RCC 7860 (cell line): ENCODE data around the gene AGAP9.
"Not testable (repeated sequence)": the region's sequence is repeated elsewhere in the genome, so short reads cannot be mapped to it uniquely, and the experiment has no call there.

Experiments
- DNase-seq: peaks from one replicate; pipeline ENCODE4 v3.0.0-alpha.2; 2015; ENCODE audit warnings: low spot score
- FAIRE-seq: peaks from 2 replicates; lab custom pipeline; 2012; peaks lifted over from hg19 to GRCh38; lab: Jason Lieb, UNC

Gene AGAP9

GRCh38 chr10:47523475-47523874 is at the start of gene AGAP9:
TSS of gene AGAP9 (minus strand) at chr10:47523638. CDS start at chr10:47523526, 112 bp downstream.
- FAIRE-seq, DNase-seq: not testable (repeated sequence)

GRCh38 chr10:47571138-47571912 is 47.9 kb upstream of the AGAP9 start:
- not testable (repeated sequence) for FAIRE-seq, DNase-seq

DNA sequence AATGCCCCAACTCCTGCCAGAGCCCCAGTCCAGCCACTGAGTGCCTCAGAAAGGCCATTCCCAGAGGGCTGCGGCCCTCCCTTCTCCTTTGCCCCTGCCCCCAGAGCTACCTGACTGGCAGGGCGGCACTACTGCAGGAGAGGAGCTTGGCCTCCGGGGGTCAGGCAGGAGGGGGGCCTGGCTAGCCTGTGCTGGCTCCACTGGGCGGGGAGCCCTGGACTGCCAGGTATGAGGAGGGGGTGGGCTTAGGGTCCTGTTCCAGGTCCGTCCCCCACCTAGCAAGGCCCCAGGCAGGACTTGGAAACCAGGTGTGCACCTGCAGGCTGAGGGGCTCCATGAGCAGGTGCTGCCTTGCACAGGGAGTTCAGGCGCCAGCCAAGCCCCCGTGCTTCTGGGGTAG is 43.3 kb upstream of the AGAP9 start:
- DNase-seq, FAIRE-seq: not testable (repeated sequence)

DNA sequence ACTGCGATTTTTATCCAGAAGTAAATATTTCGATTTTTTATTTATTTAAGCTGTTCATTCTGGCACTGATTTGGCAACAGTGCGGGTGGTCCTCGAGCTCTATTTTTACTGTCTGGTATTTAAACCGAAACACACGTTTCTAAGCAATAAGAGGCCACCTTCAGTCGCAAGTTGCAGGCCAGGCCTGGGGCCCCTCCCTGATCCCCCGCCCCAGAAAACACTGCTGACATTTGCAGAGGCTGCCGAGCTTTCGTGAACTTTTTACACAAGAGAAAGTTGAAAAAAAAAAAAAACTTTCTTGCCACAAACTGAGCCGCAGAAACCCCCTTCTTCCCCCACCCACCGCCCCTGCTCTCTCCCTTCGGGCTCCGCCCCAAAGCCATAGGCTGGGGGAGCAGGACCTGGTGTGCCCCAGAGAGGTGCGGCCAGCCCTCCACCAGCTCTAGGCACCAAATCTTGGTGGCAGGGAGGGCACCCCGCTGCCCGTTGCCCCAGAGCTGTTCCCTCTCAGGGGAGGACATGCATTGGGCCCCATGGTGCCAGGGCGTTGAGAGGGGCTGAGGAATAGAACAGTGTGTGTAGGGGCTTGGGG is 42.8 kb upstream of the AGAP9 start:
- DNase-seq, FAIRE-seq: not testable (repeated sequence)

DNA sequence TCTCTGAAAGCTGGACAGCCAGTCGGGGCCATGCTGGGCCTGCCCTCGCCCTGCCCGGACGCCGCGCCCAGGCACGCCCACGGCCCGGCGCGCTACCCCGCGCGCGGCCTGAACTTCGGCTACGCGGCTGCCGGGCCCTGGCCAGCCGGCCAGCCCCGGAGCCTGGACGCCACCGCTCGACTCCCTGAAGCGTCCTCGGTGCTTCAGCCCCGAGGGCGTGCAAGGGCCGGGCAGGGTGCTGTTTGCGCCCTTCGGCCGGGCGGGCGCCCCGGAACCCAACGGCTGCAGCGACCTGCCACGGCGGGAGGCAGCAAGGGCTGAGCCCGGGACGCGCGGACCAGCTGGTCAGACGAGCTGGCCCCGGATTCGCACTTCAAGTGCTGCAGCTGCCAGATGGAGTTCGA is 42.1 kb upstream of the AGAP9 start:
- not testable (repeated sequence) for DNase-seq, FAIRE-seq

GRCh38 chr10:47564953-47565352 is 41.5 kb upstream of the AGAP9 start:
- FAIRE-seq = not testable (repeated sequence)

DNA sequence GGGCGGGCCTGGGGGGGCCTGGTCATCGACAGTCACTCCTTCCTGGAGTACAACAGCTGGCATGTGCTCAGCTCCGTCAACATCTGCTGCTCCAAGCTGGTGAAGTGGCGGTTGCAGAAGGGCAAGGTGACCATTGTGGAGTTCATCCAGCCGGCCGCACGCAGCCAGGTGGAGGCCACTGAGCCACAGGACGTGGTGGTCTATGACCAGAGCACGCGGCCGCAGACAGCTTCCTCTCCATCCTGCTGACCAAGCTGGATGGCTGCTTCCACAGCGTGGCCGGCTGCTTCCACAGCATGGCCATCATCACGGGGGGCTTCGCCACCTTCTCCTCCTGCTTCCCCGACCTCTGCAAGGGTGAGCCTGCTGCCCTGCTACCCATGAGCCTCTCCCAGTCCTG is 40.9 kb upstream of the AGAP9 start:
- FAIRE-seq, DNase-seq: not testable (repeated sequence)

More at GRCh38 chr10:47564953-47565352, 41.5 kb upstream of the AGAP9 start:
- DNase-seq = not testable (repeated sequence)

GRCh38 chr10:47560452-47560851 is 37.0 kb upstream of the AGAP9 start:
- FAIRE-seq = peak; percentile 67
- not testable (repeated sequence) for DNase-seq

- DNase-seq (peak; percentile 4), FAIRE-seq (peak; percentile 86)
Observed at GRCh38 chr10:47559718-47560308, 36.4 kb upstream of the AGAP9 start.

DNA sequence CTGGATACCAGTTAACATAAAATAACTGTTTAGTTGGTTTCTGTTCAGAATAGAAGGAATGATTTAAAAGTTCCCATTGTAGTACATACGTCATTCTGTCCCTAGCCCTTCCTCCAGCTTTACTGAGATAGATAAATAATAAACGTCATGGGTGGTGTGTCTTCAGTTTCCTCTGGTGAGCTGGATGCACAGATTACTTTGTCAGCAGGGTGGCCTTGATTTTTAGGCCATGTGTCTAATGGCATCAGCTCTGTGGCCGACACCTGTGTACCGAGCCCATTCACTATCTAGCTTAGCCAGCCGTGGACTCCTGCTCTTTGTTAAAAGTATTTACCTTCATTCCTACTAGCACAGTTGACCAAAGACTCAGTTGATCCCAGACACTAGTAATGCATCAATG is 34.7 kb upstream of the AGAP9 start:
- DNase-seq = peak; percentile 75
- not testable (repeated sequence) for FAIRE-seq

- peak; percentile 96 for FAIRE-seq
- peak; percentile 57 for DNase-seq
Observed at GRCh38 chr10:47557616-47558015, 34.2 kb upstream of the AGAP9 start.

DNA sequence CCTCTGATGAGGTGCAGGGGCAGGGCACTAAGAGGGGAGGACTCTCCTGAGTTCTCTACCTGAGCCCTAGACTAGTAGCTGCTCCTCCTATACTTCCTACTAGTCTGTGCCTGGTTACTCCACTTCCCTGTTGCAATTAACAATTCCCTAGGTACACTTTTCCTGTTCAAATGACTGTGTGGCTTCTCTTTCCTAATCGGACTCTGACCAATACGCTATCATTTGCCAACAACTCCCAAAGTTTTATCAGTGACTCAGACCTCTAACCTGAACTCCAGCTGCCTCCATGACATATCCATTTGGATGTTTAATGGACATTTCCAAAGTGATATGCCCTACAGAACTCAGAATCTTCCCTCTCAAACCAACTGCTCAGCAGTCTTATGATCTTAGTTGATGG is 31.9 kb upstream of the AGAP9 start:
- FAIRE-seq = peak; percentile 70
- not testable (repeated sequence) for DNase-seq

DNA sequence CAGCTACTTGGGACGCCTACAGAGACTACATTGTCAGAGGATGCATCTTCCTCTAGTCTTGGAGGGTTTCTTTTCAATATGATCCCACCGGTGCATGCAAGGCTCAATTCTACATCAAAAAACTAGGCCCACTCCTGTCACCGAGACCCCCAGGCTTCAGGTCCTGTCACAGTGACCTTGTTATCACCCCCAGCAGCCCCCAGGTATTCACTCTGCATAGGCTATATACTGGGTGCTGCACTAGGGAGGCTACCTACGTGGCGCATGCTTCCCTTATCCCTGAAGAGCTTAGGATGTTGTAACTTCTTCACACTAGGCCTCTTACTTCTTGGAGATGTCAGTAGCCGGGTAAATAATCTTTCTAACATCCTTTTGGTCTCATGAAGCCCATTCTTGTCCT is 31.1 kb upstream of the AGAP9 start:
- FAIRE-seq, DNase-seq: not testable (repeated sequence)

GRCh38 chr10:47553860-47554247 is 30.4 kb upstream of the AGAP9 start:
- not testable (repeated sequence) for FAIRE-seq

DNA sequence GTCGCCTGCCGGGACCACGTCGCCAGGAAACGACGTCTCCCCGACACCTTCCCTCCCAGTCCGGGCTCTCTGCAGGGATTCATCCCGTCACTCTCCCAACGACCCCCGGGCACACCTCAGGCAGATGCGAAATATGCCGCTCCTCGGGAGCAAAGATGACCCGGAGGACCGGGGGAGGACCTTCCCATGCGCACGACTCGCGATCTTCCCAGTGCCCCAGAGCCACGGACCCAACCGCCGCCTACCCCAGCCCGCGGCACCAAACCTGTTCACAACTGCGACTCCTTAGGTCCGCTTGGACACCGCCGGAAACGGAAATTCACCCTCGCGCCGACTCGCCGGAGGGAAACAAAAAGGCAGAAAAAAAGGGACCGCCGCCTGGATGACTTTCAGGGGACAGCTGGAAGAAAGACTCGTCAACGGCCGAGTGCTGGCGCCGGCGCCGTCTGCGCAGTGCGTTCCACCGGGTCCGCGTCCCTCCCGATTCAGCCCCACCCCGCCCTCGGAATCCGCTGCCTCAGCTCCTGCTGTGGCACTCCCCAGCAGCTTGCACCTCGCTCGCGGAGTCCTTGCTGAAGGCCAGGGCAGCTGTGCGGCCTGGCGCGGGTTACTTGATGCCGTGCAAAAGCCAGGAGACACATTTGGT is 29.9 kb upstream of the AGAP9 start:
- peak; percentile 79 for DNase-seq
- not testable (repeated sequence) for FAIRE-seq

More at GRCh38 chr10:47553860-47554247, 30.4 kb upstream of the AGAP9 start:
- not testable (repeated sequence) for DNase-seq

GRCh38 chr10:47552719-47553118 is 29.3 kb upstream of the AGAP9 start:
- DNase-seq (peak; percentile 76), FAIRE-seq (peak; percentile 72)

DNA sequence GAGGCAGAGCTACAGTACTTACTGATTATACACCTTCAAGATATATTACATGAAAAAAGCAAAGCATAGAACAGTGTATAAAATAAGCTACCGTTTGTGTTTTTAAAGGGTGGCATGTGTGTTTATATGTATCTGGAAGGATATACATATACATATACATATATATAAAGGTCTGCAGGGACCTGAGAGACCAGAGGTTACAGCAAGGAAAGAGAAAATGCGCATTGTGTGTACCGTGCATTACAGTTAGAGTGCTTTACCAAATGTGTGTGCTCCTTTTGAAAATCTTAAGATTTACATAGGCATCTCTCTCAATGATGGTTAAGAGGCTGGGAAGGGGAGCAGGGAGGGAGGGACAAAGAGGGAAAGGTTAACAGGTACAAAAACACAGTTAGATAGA is 23.8 kb upstream of the AGAP9 start:
- FAIRE-seq = not testable (repeated sequence)

GRCh38 chr10:47536430-47536829 is 13.0 kb upstream of the AGAP9 start:
- not testable (repeated sequence) for FAIRE-seq, DNase-seq

More for the DNA sequence above, 23.8 kb upstream of the AGAP9 start:
- DNase-seq = not testable (repeated sequence)

DNA sequence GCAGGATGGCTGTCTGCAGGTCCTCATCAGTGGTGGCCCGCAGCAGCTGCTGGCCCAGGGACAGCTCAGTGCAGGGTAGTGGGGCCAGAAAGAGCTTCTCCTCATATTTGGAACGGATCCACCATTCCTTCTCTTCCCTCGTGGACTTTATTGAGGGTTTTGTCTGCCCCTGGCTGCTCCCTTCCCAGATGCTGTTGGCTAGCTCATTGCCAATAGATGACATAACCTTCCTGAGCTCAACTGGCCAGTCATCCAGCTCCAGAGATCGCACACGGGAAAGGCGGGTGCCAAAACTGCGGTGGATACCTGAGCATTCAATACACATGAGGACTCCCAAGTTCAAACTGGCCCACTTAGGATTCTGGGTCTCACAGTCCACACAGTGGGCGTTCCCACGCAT is 21.1 kb downstream of the AGAP9 start:
- not testable (repeated sequence) for DNase-seq, FAIRE-seq

DNA sequence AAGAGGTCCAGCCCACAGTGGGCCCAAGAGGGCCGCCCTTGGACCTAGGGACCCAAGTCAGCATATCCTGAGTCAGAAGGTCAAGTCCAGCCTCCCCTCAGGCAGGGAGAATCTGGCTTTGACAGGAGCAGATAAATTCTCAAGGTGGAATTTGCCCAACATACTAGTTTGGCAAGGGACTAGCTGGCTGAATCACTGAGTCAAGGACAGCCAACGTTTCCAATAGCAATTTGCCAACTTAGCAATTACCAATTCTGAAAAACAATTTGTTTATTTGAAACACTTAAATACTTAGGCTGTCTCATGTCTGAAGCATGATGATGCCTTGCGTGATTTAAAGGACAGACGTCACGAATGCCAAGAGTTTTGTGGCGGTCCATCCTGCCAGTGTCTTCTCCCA is 29.2 kb downstream of the AGAP9 start:
- not testable (repeated sequence) for FAIRE-seq

DNA sequence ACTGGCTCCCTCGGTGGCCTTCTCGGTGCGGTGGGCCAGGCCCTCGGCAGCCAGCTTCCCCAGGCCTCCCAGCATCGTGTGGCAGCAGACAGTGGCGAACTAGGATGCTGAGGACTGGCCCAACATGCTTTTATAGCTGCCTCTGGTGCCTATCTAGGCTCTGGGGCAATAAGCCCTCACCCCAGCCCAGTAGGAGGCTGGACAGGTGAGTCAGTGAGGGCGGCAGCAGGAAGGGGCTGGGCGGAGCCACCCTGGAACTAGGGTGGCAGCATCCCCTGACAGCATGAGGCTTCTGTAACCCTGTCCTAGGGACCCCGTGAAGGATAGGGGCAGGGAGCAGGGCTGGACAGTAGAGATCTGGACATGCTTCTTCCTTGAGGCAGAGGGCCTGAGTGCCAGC is 31.8 kb downstream of the AGAP9 start, which contains the start of gene FAM25G:
Gene FAM25G (minus strand): TSS at position 101 of the 400 bp plus-strand sequence. CDS start 26 bp downstream, at position 75.
- not testable (repeated sequence) for DNase-seq, FAIRE-seq

More for the DNA sequence above, 29.2 kb downstream of the AGAP9 start:
- not testable (repeated sequence) for DNase-seq
